WERI-Rb-1 (cell line): Measurements from ENCODE around the gene ODC1.

Source experiments
- DNase-seq: peaks from one replicate; pipeline ENCODE4 v3.0.0-alpha.2; 2020
- H3K27ac ChIP-seq: fragments of 250-450 bp; sonication (Bioruptor Pico); 2 replicates; pipeline ENCODE4 v1.5.1; 2020; ENCODE audit warnings: mild to moderate bottlenecking, moderate library complexity
- H3K27me3 ChIP-seq: fragments of 250-450 bp; sonication (Bioruptor Pico); 2 replicates; pipeline ENCODE4 v1.5.1; 2021; ENCODE audit warnings: mild to moderate bottlenecking, low read depth, moderate library complexity; ENCODE audit not compliant: insufficient read depth, severe bottlenecking
- H3K36me3 ChIP-seq: fragments of 250-450 bp; sonication (Bioruptor Pico); 2 replicates; pipeline ENCODE4 v1.5.1; 2020; ENCODE audit warnings: mild to moderate bottlenecking, moderate library complexity
- H3K4me3 ChIP-seq: 2 replicates; pipeline ENCODE4 v1.5.1; 2011; ENCODE audit warnings: low read depth, mild to moderate bottlenecking, control low read depth, low read length
- H3K9me3 ChIP-seq: fragments of 250-450 bp; sonication (Bioruptor Pico); 2 replicates; pipeline ENCODE4 v1.5.1; 2021; ENCODE audit warnings: mild to moderate bottlenecking, moderate library complexity; ENCODE audit not compliant: severe bottlenecking
- TF ChIP-seq, protein P1 (sequence below): IDR thresholded peaks from 2 replicates; pipeline ENCODE4 v1.5.1; 2011; ENCODE audit warnings: low read depth, mild to moderate bottlenecking, control low read depth, inconsistent platforms, low read length

ODC1 gene

DNA sequence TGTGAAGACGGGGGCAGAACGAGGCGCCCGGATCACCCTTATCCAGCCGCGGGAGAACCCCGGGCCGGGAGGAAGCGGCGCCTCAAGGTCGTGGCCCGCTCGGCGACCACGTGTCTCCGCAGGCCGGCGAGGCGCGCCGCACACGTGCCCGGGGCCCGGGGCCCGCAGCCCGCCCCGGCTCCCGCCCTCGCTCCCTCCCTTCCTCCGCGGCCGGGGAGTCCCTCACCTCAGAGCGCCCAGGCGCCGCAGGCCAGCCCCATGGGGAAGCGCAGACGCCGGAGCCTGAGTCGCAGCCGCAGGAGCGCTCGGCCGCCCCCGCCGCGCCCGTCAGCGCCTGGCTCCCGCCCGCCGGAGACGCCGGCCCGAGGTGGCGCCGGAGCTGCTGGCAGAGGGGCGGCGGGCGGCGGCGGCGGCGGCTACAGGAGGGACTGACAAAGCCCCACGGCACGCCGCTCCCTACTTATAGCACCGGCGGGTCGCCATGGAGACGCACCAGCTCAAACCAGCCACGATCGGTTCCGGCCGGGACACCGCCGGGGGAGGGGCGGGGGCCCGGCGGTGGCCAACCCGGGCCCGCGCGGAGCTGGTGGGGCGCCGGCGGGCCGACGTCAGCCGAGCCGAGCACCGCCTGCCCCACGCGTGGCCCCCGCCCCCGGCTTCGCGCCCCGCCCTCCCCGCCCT, at the start of gene ODC1:
Gene ODC1 (minus strand): TSS at position 433 of the 681 bp plus-strand sequence. CDS start 3,295 bp downstream, outside the sequence.
- H3K27me3 ChIP-seq, result no peaks in the 10 kb centered on the region
- H3K27ac ChIP-seq, result peak within 1 kb of the TSS; percentile 97
- TF ChIP-seq, protein P1, sequence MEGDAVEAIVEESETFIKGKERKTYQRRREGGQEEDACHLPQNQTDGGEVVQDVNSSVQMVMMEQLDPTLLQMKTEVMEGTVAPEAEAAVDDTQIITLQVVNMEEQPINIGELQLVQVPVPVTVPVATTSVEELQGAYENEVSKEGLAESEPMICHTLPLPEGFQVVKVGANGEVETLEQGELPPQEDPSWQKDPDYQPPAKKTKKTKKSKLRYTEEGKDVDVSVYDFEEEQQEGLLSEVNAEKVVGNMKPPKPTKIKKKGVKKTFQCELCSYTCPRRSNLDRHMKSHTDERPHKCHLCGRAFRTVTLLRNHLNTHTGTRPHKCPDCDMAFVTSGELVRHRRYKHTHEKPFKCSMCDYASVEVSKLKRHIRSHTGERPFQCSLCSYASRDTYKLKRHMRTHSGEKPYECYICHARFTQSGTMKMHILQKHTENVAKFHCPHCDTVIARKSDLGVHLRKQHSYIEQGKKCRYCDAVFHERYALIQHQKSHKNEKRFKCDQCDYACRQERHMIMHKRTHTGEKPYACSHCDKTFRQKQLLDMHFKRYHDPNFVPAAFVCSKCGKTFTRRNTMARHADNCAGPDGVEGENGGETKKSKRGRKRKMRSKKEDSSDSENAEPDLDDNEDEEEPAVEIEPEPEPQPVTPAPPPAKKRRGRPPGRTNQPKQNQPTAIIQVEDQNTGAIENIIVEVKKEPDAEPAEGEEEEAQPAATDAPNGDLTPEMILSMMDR, result no peak
- no peaks in the 10 kb centered on the region for H3K9me3 ChIP-seq
- peak; percentile 99 for DNase-seq
- H3K4me3 ChIP-seq, result peak within 1 kb of the TSS; percentile 57
- peaks cover 40% of the 10 kb centered on the region for H3K36me3 ChIP-seq

DNA sequence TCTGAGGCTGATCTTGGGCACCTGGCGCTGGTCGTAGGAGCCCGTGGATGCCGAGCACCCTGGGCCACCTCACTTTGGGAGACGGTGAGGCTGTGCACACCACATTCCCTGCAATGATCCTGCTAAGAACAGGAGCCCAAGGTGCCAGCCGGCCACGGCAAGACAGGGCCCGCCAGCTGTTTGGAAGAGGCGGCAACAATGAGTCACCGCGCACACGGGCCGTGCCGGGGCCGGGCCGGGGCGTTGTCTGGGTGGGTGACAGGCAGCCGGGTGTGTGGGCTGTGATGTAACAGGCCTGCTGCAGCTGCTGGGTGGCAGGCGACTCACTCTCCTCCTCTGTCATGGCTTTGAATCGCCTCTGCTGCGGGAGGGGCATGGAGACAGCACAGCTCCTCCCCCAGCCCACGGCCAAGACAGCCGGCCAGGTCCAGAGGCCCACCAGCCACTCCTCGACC, 49.7 kb upstream of the ODC1 start:
- no peak overlapping the region for H3K27ac ChIP-seq
- DNase-seq, result no peak
- H3K4me3 ChIP-seq, result no peak overlapping the region
- no peaks in the 10 kb centered on the region for H3K27me3 ChIP-seq
- no peaks in the 10 kb centered on the region for H3K9me3 ChIP-seq
- TF ChIP-seq, protein P1, result no peak
- H3K36me3 ChIP-seq, result no peaks in the 10 kb centered on the region

DNA sequence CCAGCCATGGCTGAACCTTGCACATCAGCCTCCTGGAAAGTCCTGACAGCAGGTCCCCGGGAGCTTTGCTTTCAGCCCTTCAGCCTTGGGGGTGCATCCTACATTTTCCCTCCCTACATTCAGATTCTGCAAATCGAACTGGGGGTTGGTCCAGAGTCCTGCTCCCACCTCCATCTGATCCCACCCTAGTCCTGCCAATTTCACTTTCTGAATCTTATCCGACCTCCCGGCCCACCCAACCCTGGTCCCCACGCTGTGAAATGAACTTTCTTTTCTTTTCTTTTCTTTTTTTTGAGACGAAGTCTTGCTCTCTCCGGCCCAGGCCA, 47.8 kb upstream of the ODC1 start:
- no peak overlapping the region for H3K27ac ChIP-seq
- no peak overlapping the region for H3K4me3 ChIP-seq
- H3K27me3 ChIP-seq, result no peaks in the 10 kb centered on the region
- TF ChIP-seq, protein P1, result no peak
- no peaks in the 10 kb centered on the region for H3K36me3 ChIP-seq
- H3K9me3 ChIP-seq, result peaks cover 12% of the 10 kb centered on the region
- DNase-seq, result no peak

DNA sequence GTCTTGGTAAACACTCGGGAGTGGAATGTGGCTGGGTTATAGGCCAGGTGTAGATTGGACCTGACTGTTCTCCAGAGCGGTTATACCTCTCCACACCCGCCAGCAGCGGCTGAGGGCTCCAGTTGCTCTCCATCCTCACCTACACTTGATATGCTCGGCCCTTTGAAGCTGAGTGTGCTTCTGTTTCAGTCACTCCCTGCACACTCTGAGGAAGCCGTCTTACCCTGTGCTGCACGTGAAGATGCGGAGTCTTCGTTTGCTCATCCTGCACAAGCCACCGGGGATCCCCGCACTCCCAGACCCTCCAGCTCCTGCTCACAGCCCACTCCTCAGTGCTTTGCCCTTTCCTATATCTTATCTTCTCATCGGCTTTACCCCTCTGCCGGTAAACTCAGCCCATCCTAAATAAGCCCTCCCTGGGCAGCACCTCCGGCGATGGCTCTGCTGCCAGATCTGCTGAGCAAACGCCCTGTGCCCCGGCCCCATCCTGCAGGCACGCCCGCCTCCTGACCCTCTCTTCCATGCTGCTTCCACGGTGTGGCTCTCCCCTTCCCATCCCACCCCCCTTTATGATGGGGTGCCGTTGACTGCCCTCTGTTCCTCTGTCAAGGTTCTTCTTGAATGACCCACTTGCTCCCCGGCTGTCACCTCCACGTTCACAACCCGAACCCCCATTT, 47.3 kb upstream of the ODC1 start:
- Histone ChIP-seq H3K27me3 (no peaks in the 10 kb centered on the region), H3K4me3 (no peak overlapping the region), H3K36me3 (no peaks in the 10 kb centered on the region), H3K9me3 (peaks cover 14% of the 10 kb centered on the region), H3K27ac (no peak overlapping the region)
- DNase-seq, result no peak
- TF ChIP-seq, protein P1, result no peak

DNA sequence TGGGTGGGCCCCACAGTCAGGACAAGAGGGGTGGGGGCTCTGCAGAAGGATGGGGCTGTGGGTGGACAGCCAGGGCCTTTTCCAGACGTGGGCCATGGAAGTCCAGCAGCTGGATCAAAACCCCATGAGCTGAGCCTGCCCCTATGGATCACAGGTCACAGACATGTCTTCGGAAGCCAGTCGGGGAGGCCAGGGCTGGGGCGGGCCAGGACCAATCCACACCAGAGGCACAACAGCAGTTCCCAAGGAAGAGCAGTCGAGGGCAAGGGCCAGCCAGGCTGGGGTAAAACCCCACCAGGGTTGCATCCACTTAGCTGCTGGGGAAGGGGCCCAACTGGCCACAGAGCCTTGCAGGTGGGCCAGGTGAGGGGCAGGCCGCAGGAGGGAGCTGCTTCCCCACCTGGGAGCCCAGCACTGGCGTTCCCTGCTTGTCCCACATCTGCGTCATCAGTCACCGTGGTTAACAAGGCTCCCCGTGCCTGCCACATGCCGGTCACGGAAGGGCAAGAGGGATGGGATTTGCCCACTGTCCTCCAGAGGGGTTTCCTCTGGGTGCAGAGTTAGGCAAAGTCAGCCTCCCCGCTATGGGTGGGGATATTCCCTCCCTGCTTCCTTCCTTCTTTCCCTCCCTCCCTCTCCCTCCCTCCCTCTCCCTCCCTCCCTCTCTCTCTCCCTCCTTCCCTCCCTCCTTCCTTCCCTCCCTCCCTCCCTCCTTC, 46.4 kb upstream of the ODC1 start:
- Histone ChIP-seq H3K4me3 (no peak overlapping the region), H3K9me3 (peaks cover 14% of the 10 kb centered on the region), H3K27ac (no peak overlapping the region), H3K36me3 (no peaks in the 10 kb centered on the region), H3K27me3 (no peaks in the 10 kb centered on the region)
- TF ChIP-seq, protein P1, result no peak
- no peak for DNase-seq
